NT2/D1 (cell line): ENCODE measurements around the gene OSR1.

Experiments used
- SUZ12 ChIP-seq: IDR thresholded peaks from 2 replicates; pipeline ENCODE4 v1.6.1; 2011; ENCODE audit not compliant: insufficient read length, insufficient read depth; ENCODE audit errors: extremely low read depth
- YY1 ChIP-seq: IDR thresholded peaks from 2 replicates; pipeline ENCODE4 v1.6.1; 2011; ENCODE audit not compliant: insufficient read length, insufficient read depth
- ZNF274 ChIP-seq: IDR thresholded peaks from 2 replicates; pipeline ENCODE4 v1.6.1; 2011; ENCODE audit warnings: mild to moderate bottlenecking, low read depth, low read length

- no peak for TF ChIP-seq YY1
- TF ChIP-seq SUZ12 = no peak
- TF ChIP-seq ZNF274 = no peak
These were observed 45.5 kb downstream of the OSR1 start for GRCh38 chr2:19312949-19313348.
